ENCODE data around the gene MUC5B. TPM values are rescaled to one million over a fixed set of nuclear protein-coding genes. Genes with fewer than 3 reads are reported as not detected.

Gene MUC5B
- total and polyA plus RNA-seq, 2 donors (not counting 3 experiments of a cell fraction or from before 2014, with no cell fraction given) = not detected

DNA sequence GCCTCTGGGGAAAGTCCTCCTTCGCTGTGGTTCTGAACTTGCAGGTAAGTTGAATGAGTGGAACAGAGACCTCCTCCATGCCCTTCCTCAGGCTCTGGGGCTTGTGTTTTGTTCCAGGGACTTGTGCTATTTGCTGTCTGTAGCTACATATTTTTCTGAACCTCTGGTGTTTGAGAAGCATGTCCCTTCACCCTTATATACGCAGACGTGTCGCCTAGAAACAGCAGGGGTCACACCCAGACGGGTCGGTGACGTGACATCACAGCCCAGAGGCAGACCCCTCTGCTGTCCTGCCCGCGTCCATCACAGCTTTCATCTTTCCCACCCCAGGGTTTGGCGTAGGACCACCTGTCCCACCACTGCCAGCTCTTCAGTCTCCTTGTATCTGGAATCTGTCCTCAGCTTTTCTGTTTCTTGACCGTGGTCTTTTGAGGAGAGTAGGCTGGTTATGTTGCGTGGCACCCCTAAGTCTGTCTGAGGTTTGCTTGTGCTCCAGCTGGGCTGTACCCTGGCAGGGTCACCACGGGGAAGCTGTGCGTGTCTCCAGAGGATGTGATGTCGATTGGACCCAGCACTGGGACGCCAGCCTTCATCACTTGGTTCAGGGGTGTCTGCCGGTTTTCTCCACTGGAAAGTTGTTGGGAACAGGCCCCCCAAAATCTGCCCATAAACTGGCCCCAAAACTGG lies 13.4 kb upstream of the MUC5B start:
- no peak for DNase-seq (ENCODE audit: low read depth, low spot score)
- Histone ChIP-seq H3K36me3 (ENCODE audit: control insufficient read depth in 2 of 2, extremely low read depth in 1 of 2, insufficient read depth in 2 of 2, low read length in 2 of 2) (no peaks in the 10 kb centered on the region), H3K4me3 (replicated peaks in 1 of 3; ENCODE audit: insufficient read depth in 1 of 3, low read depth in 1 of 3, low read length in 3 of 3) (no peak overlapping the region), H3K4me1 (ENCODE audit: control insufficient read depth, extremely low read depth, insufficient read depth, low read length) (no peaks in the 10 kb centered on the region), H3K27me3 (ENCODE audit: control insufficient read depth in 2 of 2, insufficient read depth in 2 of 2, low read length in 2 of 2) (peaks cover 0 to 14% of the 10 kb centered on the region in 2 experiments), H4K20me1 (replicated peaks; ENCODE audit: control insufficient read depth, extremely low read depth, insufficient read depth, low read length) (no peaks in the 10 kb centered on the region), H2AFZ (ENCODE audit: low read depth, low read length) (no peak overlapping the region), H3K79me2 (ENCODE audit: control insufficient read depth, insufficient read depth, low read length) (no peaks in the 10 kb centered on the region), H3K9me3 (replicated peaks; ENCODE audit: control insufficient read depth, insufficient read depth, low read length) (no peaks in the 10 kb centered on the region), H3K27ac (ENCODE audit: insufficient read depth, low read depth, low read length) (no peak overlapping the region), H3K9me1 (replicated peaks; ENCODE audit: control insufficient read depth, extremely low read depth, insufficient read depth, low read length) (no peaks in the 10 kb centered on the region), H3K4me2 (ENCODE audit: insufficient read depth, low read length) (no peak overlapping the region), H3K9ac (replicated peaks; ENCODE audit: extremely low read depth, insufficient read depth, low read length) (no peak overlapping the region)
- dilution Hi-C loops (cut with MboI; ENCODE audit: extremely low pct_ligation_motif_present, low sequenced_read_pairs) (no loop called here), intact Hi-C loops (cut with micrococcal nuclease) (no loop called here)
- BruUV-seq (replicated peaks) = no TSS peak
- ChIA-PET CTCF (interaction anchor here (1.0 to 2.0 kb wide), 2 partner anchors 9 to 11 kb away, joined by 5 to 6 read pairs; no protein-coding TSS in a partner anchor), POLR2A (no interaction called here)
- TF ChIP-seq JUN (IDR thresholded peaks at IDR 0.05; ENCODE audit: borderline replicate concordance, insufficient read depth, insufficient read length, low read depth) (no peak), FOS (IDR thresholded peaks at IDR 0.05; ENCODE audit: borderline replicate concordance, insufficient read depth, low read length) (no peak), POLR2AphosphoS5 (IDR thresholded peaks at IDR 0.05; ENCODE audit: insufficient read depth, low read depth, low read length) (no peak), POLR2A (IDR thresholded peaks at IDR 0.05; ENCODE audit: low read depth, low read length) (no peak)
- TF ChIP-seq, protein P1, sequence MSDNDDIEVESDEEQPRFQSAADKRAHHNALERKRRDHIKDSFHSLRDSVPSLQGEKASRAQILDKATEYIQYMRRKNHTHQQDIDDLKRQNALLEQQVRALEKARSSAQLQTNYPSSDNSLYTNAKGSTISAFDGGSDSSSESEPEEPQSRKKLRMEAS (IDR thresholded peaks at IDR 0.05; ENCODE audit: insufficient read depth, insufficient read length) = no peak
- FAIRE-seq = no peak

- H3K9ac ChIP-seq (replicated peaks; ENCODE audit: extremely low read depth, insufficient read depth, low read length) = no peak overlapping the region
- H3K4me1 ChIP-seq (ENCODE audit: control insufficient read depth, extremely low read depth, insufficient read depth, low read length) = no peaks in the 10 kb centered on the region
- intact Hi-C loops (cut with micrococcal nuclease) = no loop called here
- H4K20me1 ChIP-seq (replicated peaks; ENCODE audit: control insufficient read depth, extremely low read depth, insufficient read depth, low read length) = no peaks in the 10 kb centered on the region
- TF ChIP-seq MYC (IDR thresholded peaks at IDR 0.05; ENCODE audit: low read depth, low read length) (no peak), POLR2AphosphoS5 (IDR thresholded peaks at IDR 0.05; ENCODE audit: insufficient read depth, low read depth, low read length) (no peak), JUN (IDR thresholded peaks at IDR 0.05; ENCODE audit: borderline replicate concordance, insufficient read depth, insufficient read length, low read depth) (no peak), EZH2 (IDR thresholded peaks at IDR 0.05; ENCODE audit: borderline replicate concordance, low read depth, low read length, severe bottlenecking) (no peak), FOS (IDR thresholded peaks at IDR 0.05; ENCODE audit: borderline replicate concordance, insufficient read depth, low read length) (no peak), POLR2A (IDR thresholded peaks at IDR 0.05; ENCODE audit: low read depth, low read length) (no peak), GATA2 (IDR thresholded peaks at IDR 0.05; ENCODE audit: insufficient read depth, insufficient read length, low read depth, low read length) (no peak)
- TF ChIP-seq, protein P2, sequence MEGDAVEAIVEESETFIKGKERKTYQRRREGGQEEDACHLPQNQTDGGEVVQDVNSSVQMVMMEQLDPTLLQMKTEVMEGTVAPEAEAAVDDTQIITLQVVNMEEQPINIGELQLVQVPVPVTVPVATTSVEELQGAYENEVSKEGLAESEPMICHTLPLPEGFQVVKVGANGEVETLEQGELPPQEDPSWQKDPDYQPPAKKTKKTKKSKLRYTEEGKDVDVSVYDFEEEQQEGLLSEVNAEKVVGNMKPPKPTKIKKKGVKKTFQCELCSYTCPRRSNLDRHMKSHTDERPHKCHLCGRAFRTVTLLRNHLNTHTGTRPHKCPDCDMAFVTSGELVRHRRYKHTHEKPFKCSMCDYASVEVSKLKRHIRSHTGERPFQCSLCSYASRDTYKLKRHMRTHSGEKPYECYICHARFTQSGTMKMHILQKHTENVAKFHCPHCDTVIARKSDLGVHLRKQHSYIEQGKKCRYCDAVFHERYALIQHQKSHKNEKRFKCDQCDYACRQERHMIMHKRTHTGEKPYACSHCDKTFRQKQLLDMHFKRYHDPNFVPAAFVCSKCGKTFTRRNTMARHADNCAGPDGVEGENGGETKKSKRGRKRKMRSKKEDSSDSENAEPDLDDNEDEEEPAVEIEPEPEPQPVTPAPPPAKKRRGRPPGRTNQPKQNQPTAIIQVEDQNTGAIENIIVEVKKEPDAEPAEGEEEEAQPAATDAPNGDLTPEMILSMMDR (IDR thresholded peaks at IDR 0.05; ENCODE audit: extremely low read depth in 1 of 2, insufficient read depth in 1 of 2, low read depth in 1 of 2, low read length in 2 of 2) = no peak
- TF ChIP-seq, protein P1 (IDR thresholded peaks at IDR 0.05; ENCODE audit: insufficient read depth, insufficient read length) = no peak
- H3K27ac ChIP-seq (ENCODE audit: insufficient read depth, low read depth, low read length) = no peak overlapping the region
- H3K9me1 ChIP-seq (replicated peaks; ENCODE audit: control insufficient read depth, extremely low read depth, insufficient read depth, low read length) = no peaks in the 10 kb centered on the region
- no peaks in the 10 kb centered on the region for H3K36me3 ChIP-seq (ENCODE audit: control insufficient read depth in 2 of 2, extremely low read depth in 1 of 2, insufficient read depth in 2 of 2, low read length in 2 of 2)
- H3K79me2 ChIP-seq (ENCODE audit: control insufficient read depth, insufficient read depth, low read length) = no peaks in the 10 kb centered on the region
- H3K27me3 ChIP-seq (ENCODE audit: control insufficient read depth in 2 of 2, insufficient read depth in 2 of 2, low read length in 2 of 2) = peaks cover 0 to 14% of the 10 kb centered on the region in 2 experiments
- H3K4me2 ChIP-seq (ENCODE audit: insufficient read depth, low read length) = no peak overlapping the region
- H2AFZ ChIP-seq (ENCODE audit: low read depth, low read length) = no peak overlapping the region
- FAIRE-seq (no peak), DNase-seq (ENCODE audit: low read depth, low spot score) (no peak)
- H3K4me3 ChIP-seq (replicated peaks in 1 of 3; ENCODE audit: insufficient read depth in 1 of 3, low read depth in 1 of 3, low read length in 3 of 3) = no peak overlapping the region
- BruUV-seq (replicated peaks) = no TSS peak
- no peaks in the 10 kb centered on the region for H3K9me3 ChIP-seq (replicated peaks; ENCODE audit: control insufficient read depth, insufficient read depth, low read length)
- ChIA-PET CTCF (no interaction called here), POLR2A (no interaction called here)
- dilution Hi-C loops (cut with MboI; ENCODE audit: extremely low pct_ligation_motif_present, low sequenced_read_pairs) = no loop called here
Measured at GRCh38 chr11:1211838-1212237, 11.0 kb upstream of the MUC5B start.

All from endothelial cell of umbilical vein (primary cell).